ENCODE results near the gene AOPEP.

Gene AOPEP

GRCh38 chr9:94851892-94852291 lies 125.4 kb downstream of the AOPEP start:
- no peak overlapping the region for H3K4me3 ChIP-seq (ENCODE audit: low read depth, low read length)
- TF ChIP-seq CTCF (IDR thresholded peaks at IDR 0.05; ENCODE audit: low read depth, low read length): no peak

DNA sequence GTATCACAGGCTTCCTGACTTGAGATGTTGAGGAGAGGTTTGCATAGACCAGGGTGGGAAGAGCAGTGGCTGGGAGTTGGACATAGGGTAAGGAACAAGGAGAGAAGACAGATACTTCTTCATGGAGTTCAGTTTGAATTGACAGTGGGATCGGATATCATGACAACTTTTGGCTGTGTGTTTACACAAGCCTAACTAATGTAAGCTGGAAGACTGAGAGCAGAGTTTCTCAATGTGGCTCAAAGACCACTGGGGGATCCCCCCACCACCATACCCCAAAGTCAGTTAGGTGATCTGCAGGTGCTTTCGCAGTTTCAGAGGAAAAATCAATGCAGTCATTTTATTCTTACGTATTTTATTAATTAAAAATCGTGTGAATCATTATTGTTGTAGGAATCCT lies 125.9 kb downstream of the AOPEP start:
- H3K4me3 ChIP-seq (ENCODE audit: low read depth, low read length): no peak overlapping the region
- TF ChIP-seq CTCF (IDR thresholded peaks at IDR 0.05; ENCODE audit: low read depth, low read length): no peak

GRCh38 chr9:94853887-94854286 lies 127.4 kb downstream of the AOPEP start:
- no peak overlapping the region for H3K4me3 ChIP-seq (ENCODE audit: low read depth, low read length)
- no peak for TF ChIP-seq CTCF (IDR thresholded peaks at IDR 0.05; ENCODE audit: low read depth, low read length)

- TF ChIP-seq CTCF (IDR thresholded peaks at IDR 0.05; ENCODE audit: low read depth, low read length): no peak
- H3K4me3 ChIP-seq (ENCODE audit: low read depth, low read length): no peak overlapping the region
These were observed 129.4 kb downstream of the AOPEP start for GRCh38 chr9:94855903-94856302.

DNA sequence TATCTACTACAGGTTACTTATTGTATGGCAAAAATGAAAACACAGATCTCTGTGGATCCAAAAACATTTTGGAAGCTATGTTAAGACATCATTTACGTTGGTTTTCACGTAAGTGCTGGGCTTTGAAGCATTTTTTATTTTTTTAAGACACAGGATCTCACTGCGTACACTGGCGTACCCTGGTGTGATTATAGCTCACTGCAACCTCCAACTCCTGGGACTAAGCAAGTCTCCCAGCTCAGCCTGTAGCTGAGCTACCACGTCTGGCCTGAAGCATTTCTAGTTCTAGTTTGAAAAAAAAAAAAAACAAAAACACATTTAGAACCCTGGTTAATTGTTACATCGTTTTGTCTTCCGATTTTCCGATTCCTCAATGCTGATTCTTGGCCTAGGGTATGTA lies 131.3 kb downstream of the AOPEP start:
- no peak for TF ChIP-seq CTCF (IDR thresholded peaks at IDR 0.05; ENCODE audit: low read depth, low read length)
- H3K4me3 ChIP-seq (ENCODE audit: low read depth, low read length): no peak overlapping the region

DNA sequence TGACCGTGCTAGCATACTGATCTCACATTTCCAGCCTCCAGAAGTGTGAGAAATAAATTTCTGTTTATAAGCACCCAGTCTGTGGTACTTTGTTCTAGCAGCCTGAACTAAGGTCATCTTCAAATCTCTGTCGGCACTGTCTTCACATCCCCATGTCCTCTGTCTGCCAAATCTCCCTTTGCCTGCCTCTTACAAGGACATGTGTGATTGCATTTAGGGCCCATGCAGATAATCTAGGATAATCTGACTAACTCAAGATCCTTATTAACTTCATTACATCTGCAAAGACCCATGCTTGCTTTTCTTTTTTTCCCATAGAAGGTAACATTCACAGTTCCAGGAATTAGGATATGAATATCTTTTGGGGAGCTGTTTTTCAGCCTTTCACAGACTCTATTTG lies 132.7 kb downstream of the AOPEP start:
- TF ChIP-seq CTCF (IDR thresholded peaks at IDR 0.05; ENCODE audit: low read depth, low read length): no peak
- no peak overlapping the region for H3K4me3 ChIP-seq (ENCODE audit: low read depth, low read length)

GRCh38 chr9:94859891-94860290 lies 133.4 kb downstream of the AOPEP start:
- TF ChIP-seq CTCF (IDR thresholded peaks at IDR 0.05; ENCODE audit: low read depth, low read length): no peak
- no peak overlapping the region for H3K4me3 ChIP-seq (ENCODE audit: low read depth, low read length)

Measured in WI38 (cell line).